SK-N-SH (cell line): ENCODE data around the gene SYNPR. TPM values are rescaled to one million over a fixed set of nuclear protein-coding genes. Genes with fewer than 3 reads are reported as not detected.
A peak's percentile ranks its signal among the peaks of the same experiment; 100 is the strongest.

Source experiments
- CTCF ChIA-PET: fragments of 300-600, 350-600 bp; formaldehyde crosslinking; extraction: SDS; loops from one replicate; lab custom pipeline; 2021; lab: Yijun Ruan, JAX
- POLR2A ChIA-PET: fragments of 350-600 bp; sonication (Branson Sonifier 250); formaldehyde crosslinking; extraction: SDS; loops from one replicate; lab custom pipeline; 2020; ENCODE audit warnings: antibody characterized with exemption, inconsistent platforms; lab: Yijun Ruan, JAX
- DNase-seq: peaks from one replicate; pipeline ENCODE4 v3.0.0; 2012
- H2AFZ ChIP-seq: fragments of 200-600 bp; sonication (generic); 2 replicates; pipeline ENCODE4 v1.8.1; 2016; ENCODE audit warnings: antibody characterized with exemption, mild to moderate bottlenecking, low read depth
- H3F3A ChIP-seq: fragments of 200-600 bp; sonication (generic); replicated peaks from 2 replicates; pipeline ENCODE3; 2016; ENCODE audit warnings: antibody characterized with exemption, mild to moderate bottlenecking; ENCODE audit not compliant: insufficient read depth
- H3K27ac ChIP-seq, 2 experiments: fragments of 200-500 bp in 1 of 2; fragments of 200-600 bp in 1 of 2; sonication (Bioruptor generic) in 1 of 2; sonication (generic), shearing (Covaris generic) in 1 of 2; 2 replicates each; pipeline versions ENCODE4 v1.5.1 to v1.6.1; 2014 to 2016; ENCODE audit warnings: low read depth in 2 of 2, inconsistent platforms in 1 of 2, low read length in 1 of 2, mild to moderate bottlenecking in 1 of 2, mixed read lengths in 1 of 2
- H3K27me3 ChIP-seq: fragments of 200-600 bp; sonication (generic), shearing (Covaris generic); 2 replicates; pipeline ENCODE4 v1.6.1; 2016; ENCODE audit warnings: mixed run types; ENCODE audit not compliant: insufficient read depth
- H3K36me3 ChIP-seq, 2 experiments: fragments of 200-500 bp in 1 of 2; fragments of 200-600 bp in 1 of 2; sonication (Bioruptor generic) in 1 of 2; sonication (generic) in 1 of 2; replicated peaks in 1 of 2; 2 replicates each; pipeline versions ENCODE3 to v1.5.1; 2014 to 2016; ENCODE audit warnings: low read length in 1 of 2, mild to moderate bottlenecking in 1 of 2; ENCODE audit not compliant: insufficient read depth in 2 of 2, control insufficient read depth in 1 of 2
- H3K4me1 ChIP-seq, 2 experiments: fragments of 200-500 bp in 1 of 2; fragments of 200-600 bp in 1 of 2; sonication (Bioruptor generic) in 1 of 2; sonication (generic), shearing (Covaris generic) in 1 of 2; 2 replicates each; pipeline versions ENCODE4 v1.5.1 to v1.6.1; 2014 to 2016; ENCODE audit warnings: low read depth in 1 of 2, low read length in 1 of 2, mixed run types in 1 of 2; ENCODE audit not compliant: insufficient read depth in 2 of 2, control insufficient read depth in 1 of 2
- H3K4me2 ChIP-seq: fragments of 200-600 bp; sonication (generic), shearing (Covaris generic); 2 replicates; pipeline ENCODE4 v1.6.1; 2017; ENCODE audit warnings: mixed run types
- H3K4me3 ChIP-seq, 2 experiments: fragments of 200-500 bp in 1 of 2; fragments of 200-600 bp in 1 of 2; sonication (Bioruptor generic) in 1 of 2; sonication (generic), shearing (Covaris generic) in 1 of 2; 2 replicates each; pipeline versions ENCODE4 v1.5.1 to v1.8.1; 2014 to 2016; ENCODE audit warnings: low read depth in 2 of 2, inconsistent platforms in 1 of 2, low read length in 1 of 2, mild to moderate bottlenecking in 1 of 2, mixed read lengths in 1 of 2, moderate library complexity in 1 of 2
- H3K79me2 ChIP-seq: fragments of 200-600 bp; sonication (generic); 2 replicates; pipeline ENCODE4 v1.8.1; 2017; ENCODE audit warnings: mild to moderate bottlenecking; ENCODE audit not compliant: insufficient read depth
- H3K9ac ChIP-seq: fragments of 200-600 bp; sonication (generic); 2 replicates; pipeline ENCODE4 v1.6.1; 2017; ENCODE audit warnings: mixed run types
- H3K9me2 ChIP-seq: fragments of 200-600 bp; sonication (generic); 2 replicates; pipeline ENCODE4 v1.6.1; 2017; ENCODE audit warnings: mixed run types
- H3K9me3 ChIP-seq: fragments of 200-600 bp; sonication (generic); 2 replicates; pipeline ENCODE4 v1.6.1; 2017; ENCODE audit warnings: mixed run types, mild to moderate bottlenecking, moderate library complexity
- H4K20me1 ChIP-seq: fragments of 200-600 bp; sonication (generic); 2 replicates; pipeline ENCODE4 v1.6.1; 2017; ENCODE audit warnings: mild to moderate bottlenecking, mixed run types; ENCODE audit not compliant: insufficient read depth
- CTCF ChIP-seq: fragments of 200-600 bp; sonication (generic); IDR thresholded peaks from 2 replicates; pipeline ENCODE4 v1.6.1; 2017; ENCODE audit warnings: antibody characterized with exemption, mild to moderate bottlenecking, moderate library complexity
- ELF1 ChIP-seq: IDR thresholded peaks from 2 replicates; pipeline ENCODE4 v1.4.0; 2012
- FOXJ3 ChIP-seq: sonication (generic); formaldehyde crosslinking; IDR thresholded peaks from 2 replicates; pipeline ENCODE4 v1.5.1; 2020; ENCODE audit warnings: mild to moderate bottlenecking, missing genetic modification reagents
- GATA2 ChIP-seq: sonication (generic); formaldehyde crosslinking; IDR thresholded peaks from 2 replicates; pipeline ENCODE4 v1.5.0; 2020; ENCODE audit warnings: mild to moderate bottlenecking, missing genetic modification reagents
- POLR2AphosphoS5 ChIP-seq: IDR thresholded peaks from 2 replicates; pipeline ENCODE4 v1.6.1; 2012; ENCODE audit warnings: low read depth, low read length
- REST ChIP-seq: IDR thresholded peaks from 2 replicates; pipeline ENCODE4 v1.6.1; 2012; ENCODE audit warnings: mild to moderate bottlenecking, low read depth, low read length, moderate library complexity
- SIN3A ChIP-seq: IDR thresholded peaks from 2 replicates; pipeline ENCODE4 v1.6.1; 2012; ENCODE audit warnings: low read depth, mild to moderate bottlenecking, low read length, moderate library complexity, borderline replicate concordance
- TAF1 ChIP-seq: IDR thresholded peaks from 2 replicates; pipeline ENCODE4 v1.6.1; 2012; ENCODE audit warnings: low read depth, mild to moderate bottlenecking, low read length, moderate library complexity, borderline replicate concordance
- TCF12 ChIP-seq: IDR thresholded peaks from 2 replicates; pipeline ENCODE4 v1.4.0; 2012
- TEAD4 ChIP-seq: IDR thresholded peaks from 2 replicates; pipeline ENCODE4 v1.4.0; 2012; ENCODE audit warnings: mild to moderate bottlenecking, borderline replicate concordance; ENCODE audit not compliant: insufficient read depth
- WGBS: methylation state at CpG from one replicate; pipeline ENCODE4 v1.1.6; 2017; ENCODE audit warnings: low lambda C conversion rate; 5-methylcytosine and 5-hydroxymethylcytosine counted together
- polyA plus RNA-seq, 3 experiments: library from polyadenylated mRNA; depleted of rRNA; stranded (reverse); fragments of >200 nt; gene quantifications; 2 replicates each; pipeline ENCODE4 v1.2.3, GENCODE V29; 2012

The SYNPR gene
- polyA plus RNA-seq, 1 of the 3 experiments (the other 2 are of a cell fraction) = not detected

DNA sequence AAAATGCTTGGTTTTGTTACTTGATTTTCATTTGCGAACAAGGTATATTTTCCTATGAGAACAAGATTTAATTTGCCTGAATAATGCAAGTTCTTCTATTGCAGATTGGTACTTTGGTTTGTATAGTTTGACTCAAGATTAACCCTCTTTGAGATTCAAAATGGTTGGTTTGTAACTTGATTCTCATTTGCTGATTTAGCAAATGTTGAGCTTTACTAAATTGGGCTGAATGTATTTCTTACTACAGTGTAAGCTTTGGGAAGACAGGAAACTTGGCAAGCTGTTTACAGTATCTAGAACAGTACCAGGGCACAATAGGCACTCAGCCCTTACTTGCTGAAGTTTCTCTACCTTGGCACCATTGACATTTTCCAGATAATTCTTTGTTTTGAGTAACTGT, 3.7 kb upstream of the SYNPR start:
- no peak overlapping the region for H3K4me3 ChIP-seq
- peaks cover 0 to 12% of the 10 kb centered on the region in 2 experiments; a peak in 1 of 4 replicates for H3K4me1 ChIP-seq
- H3K36me3 ChIP-seq = no peaks in the 10 kb centered on the region
- peaks cover 21% of the 10 kb centered on the region for H3K27me3 ChIP-seq
- TF ChIP-seq ELF1 = no peak
- no peak for TF ChIP-seq TCF12
- no peak for TF ChIP-seq GATA2 (CRISPR knock-in tag)
- no peak for TF ChIP-seq TEAD4
- TF ChIP-seq FOXJ3 (CRISPR knock-in tag) = no peak
- no peaks in the 10 kb centered on the region for H3K9me2 ChIP-seq
- H3K79me2 ChIP-seq = no peaks in the 10 kb centered on the region
- POLR2A ChIA-PET = no interaction called here
- 70% methylated on average over 1 of the region's 1 CpG for WGBS
- H3F3A ChIP-seq = no peaks in the 10 kb centered on the region
- H4K20me1 ChIP-seq = no peaks in the 10 kb centered on the region
- H3K4me2 ChIP-seq = no peak overlapping the region
- H3K9me3 ChIP-seq = no peaks in the 10 kb centered on the region
- no peak overlapping the region for H2AFZ ChIP-seq
- DNase-seq = no peak
- no peak overlapping the region for H3K27ac ChIP-seq
- H3K9ac ChIP-seq = no peak overlapping the region
- CTCF ChIA-PET = interaction anchor here (0.6 kb wide), 1 partner anchor 26 kb away, joined by 3 read pairs; no protein-coding TSS in a partner anchor

- TF ChIP-seq REST (0 out of 2 replicates have a peak, but pooled peaks have one; percentile 29), TAF1 (no peak), ELF1 (no peak), POLR2AphosphoS5 (no peak), GATA2 (CRISPR knock-in tag) (no peak), CTCF (no peak), SIN3A (no peak)
- 14% methylated on average over 14 of the region's 22 CpGs for WGBS
- peaks cover 0 to 12% of the 10 kb centered on the region in 2 experiments; a peak in 1 of 4 replicates for H3K4me1 ChIP-seq
- ChIA-PET CTCF (no interaction called here), POLR2A (interaction anchor here (1.1 kb wide), 1 partner anchor 40 kb away, joined by 3 read pairs; no protein-coding TSS in a partner anchor)
- peak overlapping the region; percentile 28; the same call in 1 of the 2 replicates for H3K4me2 ChIP-seq
- H3K27me3 ChIP-seq = peaks cover 34% of the 10 kb centered on the region
- H4K20me1 ChIP-seq = no peaks in the 10 kb centered on the region
- H3K4me3 ChIP-seq = peak overlapping the region in 1 of 2 experiments; percentile 44; a peak in 1 of 4 replicates
- DNase-seq = peak; percentile 41
- no peaks in the 10 kb centered on the region for H3K9me2 ChIP-seq
- H3K27ac ChIP-seq = no peak overlapping the region
- no peak overlapping the region for H3K9ac ChIP-seq
- no peaks in the 10 kb centered on the region for H3K36me3 ChIP-seq
- no peaks in the 10 kb centered on the region for H3K79me2 ChIP-seq
- H2AFZ ChIP-seq = no peak overlapping the region
- no peaks in the 10 kb centered on the region for H3F3A ChIP-seq
- no peaks in the 10 kb centered on the region for H3K9me3 ChIP-seq
Measured at GRCh38 chr3:63279005-63279841, 1.1 kb downstream of the SYNPR start.
